Stomach smooth muscle (tissue), 2 donors: Measurements from ENCODE around the gene PAQR5.

Source experiments
- H3K27ac ChIP-seq: one replicate; pipeline ENCODE4 v1.7.0; 2013; ENCODE audit warnings: mild to moderate bottlenecking, low read length, inconsistent platforms
- H3K27me3 ChIP-seq, 2 donors: one replicate each; pipeline ENCODE4 v1.7.0; 2013; ENCODE audit warnings: low read length in 2 of 2; ENCODE audit not compliant: insufficient read depth in 2 of 2, control insufficient read depth in 1 of 2
- H3K36me3 ChIP-seq, 2 donors: one replicate each; pipeline ENCODE4 v1.7.0; 2013; ENCODE audit warnings: low read length in 2 of 2; ENCODE audit not compliant: control insufficient read depth in 2 of 2, insufficient read depth in 2 of 2
- H3K4me1 ChIP-seq: one replicate; pipeline ENCODE4 v1.7.0; 2013; ENCODE audit warnings: low read length; ENCODE audit not compliant: control insufficient read depth, insufficient read depth
- H3K4me3 ChIP-seq, 2 donors: one replicate each; pipeline ENCODE4 v1.7.0; 2013; ENCODE audit warnings: low read length in 2 of 2
- H3K9ac ChIP-seq, 2 donors: one replicate each; pipeline ENCODE4 v1.7.0; 2013; ENCODE audit warnings: low read length in 2 of 2, mild to moderate bottlenecking in 1 of 2
- H3K9me3 ChIP-seq, 2 donors: one replicate each; pipeline ENCODE4 v1.7.0; 2013; ENCODE audit warnings: low read length in 2 of 2; ENCODE audit not compliant: control insufficient read depth in 2 of 2
- donor health status: healthy.
- donor health status: Pancreatic carcinoma.

Gene PAQR5

DNA sequence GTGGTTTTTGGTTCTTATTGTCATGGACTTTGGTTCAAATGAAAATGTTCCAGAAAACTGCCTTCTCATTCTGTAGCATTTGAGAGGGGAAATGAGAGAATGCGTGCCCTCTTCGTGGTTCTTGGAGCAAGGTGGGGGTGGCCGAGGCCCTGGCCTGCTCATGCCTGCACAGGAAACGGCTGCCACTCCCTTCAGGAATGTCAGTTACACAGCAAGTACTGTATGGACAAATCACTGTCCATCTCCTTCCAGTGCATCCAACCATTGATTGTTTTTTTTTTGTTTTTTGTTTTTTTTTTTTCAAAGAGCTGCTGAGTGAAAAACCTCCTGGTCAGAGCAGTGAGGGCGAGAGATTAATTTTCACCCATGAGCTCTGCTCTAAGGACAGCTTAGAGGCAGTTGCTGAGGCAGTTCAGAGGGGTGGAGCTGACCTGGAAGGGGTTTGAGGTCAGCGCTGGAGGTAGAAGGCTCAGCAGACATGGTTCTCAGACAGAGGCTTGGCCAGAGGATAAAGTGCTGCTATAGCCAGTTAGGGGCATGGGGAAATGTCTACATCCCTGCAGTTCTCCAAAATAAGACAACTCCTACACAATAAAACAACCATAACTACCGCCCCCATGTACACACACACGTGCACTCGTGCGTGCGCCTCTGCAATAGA lies 95.2 kb downstream of the PAQR5 start:
- Histone ChIP-seq H3K4me1 (peaks cover 2% of the 10 kb centered on the region), H3K9ac (no peak overlapping the region), H3K4me3 (no peak overlapping the region), H3K27ac (no peak overlapping the region), H3K36me3 (no peaks in the 10 kb centered on the region), H3K9me3 (no peaks in the 10 kb centered on the region), H3K27me3 (peaks cover 2 to 4% of the 10 kb centered on the region in 2 donors)

DNA sequence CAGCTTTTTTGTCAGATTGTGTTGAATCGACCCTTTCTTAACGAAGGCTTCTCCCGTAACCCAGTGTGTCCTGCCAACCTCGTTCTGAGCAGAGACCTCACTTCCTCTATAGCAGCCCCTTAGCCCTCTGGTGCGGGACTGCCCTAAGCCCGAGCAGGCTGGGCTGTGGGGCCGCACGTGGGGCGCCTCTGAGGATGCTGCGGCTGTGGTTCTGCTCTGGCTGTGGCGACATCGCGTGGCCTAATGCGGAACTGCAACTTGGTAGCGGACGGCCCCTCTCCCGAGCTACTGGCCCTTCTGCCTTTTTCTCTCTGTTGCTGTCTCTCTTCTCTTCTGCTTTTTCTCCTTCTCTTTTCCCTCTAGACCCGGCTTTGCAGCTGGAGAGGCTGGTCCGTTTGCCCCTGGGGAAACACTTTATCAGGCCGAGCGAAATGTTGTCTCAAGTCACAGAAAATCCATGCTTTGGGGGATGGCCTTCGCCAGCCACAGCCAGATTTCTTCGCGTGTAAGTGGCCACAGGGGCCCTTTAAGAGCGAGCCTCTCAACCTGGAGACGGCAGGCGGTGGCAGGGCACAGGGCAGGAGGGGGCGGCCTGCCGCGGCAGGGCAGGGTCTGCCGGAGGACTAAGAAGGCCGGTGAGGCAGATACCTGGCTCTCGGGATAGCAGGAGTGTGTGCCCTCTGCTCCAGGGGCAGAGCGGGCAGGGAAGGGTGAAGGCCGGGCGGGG lies 96.0 kb downstream of the PAQR5 start:
- Histone ChIP-seq H3K9ac (no peak overlapping the region), H3K4me1 (peaks cover 2% of the 10 kb centered on the region), H3K27ac (no peak overlapping the region), H3K9me3 (no peaks in the 10 kb centered on the region), H3K27me3 (peaks cover 2 to 4% of the 10 kb centered on the region in 2 donors), H3K4me3 (no peak overlapping the region), H3K36me3 (no peaks in the 10 kb centered on the region)

DNA sequence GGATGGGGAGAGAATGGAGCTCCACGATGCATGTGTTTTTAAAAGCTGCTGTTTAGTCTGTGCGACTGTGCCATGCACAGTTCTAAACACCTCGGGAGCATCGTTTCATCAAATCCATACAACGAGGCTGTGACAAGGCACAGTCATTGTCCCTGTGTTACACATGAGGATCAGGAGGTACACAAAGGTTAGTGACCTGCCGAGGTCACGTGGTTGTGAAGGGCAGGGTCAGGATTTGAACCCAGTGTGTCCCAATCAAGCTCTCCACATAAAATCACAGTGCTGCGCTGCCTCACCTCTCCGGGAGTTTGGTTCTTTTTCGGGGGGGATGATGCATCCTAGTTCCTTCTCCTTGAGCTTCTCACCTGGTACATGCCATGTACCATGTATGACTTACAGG lies 96.7 kb downstream of the PAQR5 start:
- H3K27ac ChIP-seq: no peak overlapping the region

DNA sequence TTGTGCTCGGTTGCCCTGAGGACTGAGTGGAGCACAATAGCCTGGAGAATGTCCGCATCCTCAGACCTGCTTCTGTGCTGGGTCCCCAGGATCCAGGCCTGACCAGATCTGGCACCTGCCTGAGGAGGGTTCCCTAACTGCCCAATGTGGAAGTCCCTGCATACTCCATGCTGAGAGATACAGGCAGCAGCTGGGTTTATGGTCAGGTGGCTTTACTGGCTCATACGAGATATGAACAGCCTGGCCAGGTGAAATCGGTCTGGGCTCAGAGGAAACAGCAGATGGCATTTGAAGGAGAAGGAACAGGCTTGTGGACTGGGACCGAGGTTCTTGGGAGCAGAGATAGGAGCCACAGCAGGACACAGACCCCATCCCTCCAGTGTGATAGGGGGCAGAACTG lies 97.3 kb downstream of the PAQR5 start:
- Histone ChIP-seq H3K4me1 (peaks cover 2% of the 10 kb centered on the region), H3K36me3 (no peaks in the 10 kb centered on the region), H3K9me3 (no peaks in the 10 kb centered on the region), H3K27ac (no peak overlapping the region), H3K27me3 (peaks cover 2 to 4% of the 10 kb centered on the region in 2 donors), H3K9ac (no peak overlapping the region), H3K4me3 (no peak overlapping the region)

More for the DNA sequence above, 96.7 kb downstream of the PAQR5 start:
- H3K9me3 ChIP-seq: no peaks in the 10 kb centered on the region
- no peak overlapping the region for H3K9ac ChIP-seq
- peaks cover 2% of the 10 kb centered on the region for H3K4me1 ChIP-seq
- peaks cover 2 to 4% of the 10 kb centered on the region in 2 donors for H3K27me3 ChIP-seq
- no peak overlapping the region for H3K4me3 ChIP-seq
- H3K36me3 ChIP-seq: no peaks in the 10 kb centered on the region

DNA sequence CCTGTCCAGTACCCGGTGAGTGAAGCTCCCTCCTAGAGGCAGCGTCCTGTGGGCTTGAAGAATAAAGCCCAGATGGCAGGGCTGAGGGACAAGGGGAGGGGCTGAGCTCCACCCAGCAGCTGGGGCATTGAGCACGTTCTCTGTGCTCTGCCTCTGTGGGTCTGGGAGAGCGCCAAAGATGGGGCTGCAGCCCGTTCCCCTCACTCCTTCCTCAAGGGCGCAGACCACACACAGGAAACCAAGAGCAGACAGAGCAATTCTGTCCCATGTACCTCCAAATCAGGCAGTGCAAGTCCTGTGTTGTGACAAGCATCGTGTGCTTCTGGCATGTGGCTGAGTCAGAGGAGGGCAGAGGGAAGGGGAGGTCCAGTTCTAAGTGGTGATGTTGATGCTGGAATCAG lies 99.8 kb downstream of the PAQR5 start:
- H3K27ac ChIP-seq: no peak overlapping the region
- H3K9me3 ChIP-seq: no peaks in the 10 kb centered on the region
- no peak overlapping the region for H3K9ac ChIP-seq
- no peak overlapping the region for H3K4me3 ChIP-seq
- peaks cover 2 to 4% of the 10 kb centered on the region in 2 donors for H3K27me3 ChIP-seq
- H3K4me1 ChIP-seq: peaks cover 2% of the 10 kb centered on the region
- H3K36me3 ChIP-seq: no peaks in the 10 kb centered on the region

DNA sequence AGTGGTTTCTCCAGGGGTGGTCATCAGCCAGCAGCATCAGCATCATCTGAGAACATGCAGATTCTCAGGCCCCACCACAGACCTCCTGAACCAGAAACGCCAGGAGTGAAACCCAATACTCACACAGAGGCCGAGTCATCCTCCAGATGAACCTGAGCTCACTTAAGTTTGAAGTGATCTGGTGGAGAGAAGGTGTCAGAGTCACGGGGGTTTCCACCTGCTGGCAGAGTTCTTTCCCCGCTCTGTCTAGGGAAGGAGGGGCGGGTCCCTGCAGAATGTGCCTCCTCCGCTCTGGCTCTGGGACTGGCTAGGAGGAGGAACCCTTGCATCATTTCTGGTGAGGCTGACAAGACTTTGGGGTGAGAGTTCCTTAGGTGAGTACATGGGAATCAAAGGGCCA lies 102.1 kb downstream of the PAQR5 start:
- no peaks in the 10 kb centered on the region for H3K9me3 ChIP-seq
- H3K36me3 ChIP-seq: no peaks in the 10 kb centered on the region

DNA sequence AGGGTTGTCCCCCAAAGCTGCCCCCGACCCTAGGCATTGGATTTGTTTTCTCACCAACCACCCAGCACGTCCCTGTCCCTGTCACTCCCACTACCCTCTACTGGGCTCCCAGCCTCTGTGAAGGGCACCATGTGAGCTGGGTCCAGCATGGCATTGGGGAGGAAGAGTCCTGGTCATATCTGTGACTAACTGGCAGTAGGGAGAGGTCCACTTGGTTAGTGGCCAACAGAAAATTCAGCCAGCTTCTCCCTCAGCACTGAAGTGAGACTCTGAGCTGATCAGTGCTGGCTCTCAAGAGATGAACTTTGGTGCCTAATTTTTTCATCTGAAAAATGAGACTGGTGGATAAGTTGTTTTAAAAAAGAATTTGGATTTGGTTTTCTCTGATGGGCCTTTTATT lies 104.1 kb downstream of the PAQR5 start:
- H3K9ac ChIP-seq: no peak overlapping the region

More for the DNA sequence above, 102.1 kb downstream of the PAQR5 start:
- Histone ChIP-seq H3K4me1 (no peaks in the 10 kb centered on the region), H3K27ac (no peak overlapping the region), H3K9ac (no peak overlapping the region), H3K4me3 (no peak overlapping the region), H3K27me3 (no peaks in the 10 kb centered on the region)

DNA sequence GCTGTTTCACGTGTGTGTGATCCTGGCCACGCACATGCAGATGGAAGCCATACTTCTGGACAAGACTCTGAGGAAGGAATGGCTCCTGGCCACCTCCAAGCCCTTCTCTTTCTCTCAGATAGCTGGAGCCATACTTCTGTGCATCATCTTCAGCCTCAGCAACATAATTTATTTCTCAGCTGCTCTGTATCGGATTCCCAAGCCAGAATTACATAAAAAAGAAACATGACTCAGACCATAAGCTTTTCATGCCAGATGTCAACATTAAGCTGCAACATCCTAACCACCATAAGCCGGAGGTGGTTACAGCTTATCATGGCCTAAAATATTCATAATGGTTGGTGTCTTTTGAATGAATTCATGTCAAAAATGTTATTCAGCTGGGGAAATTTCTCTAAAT lies 104.9 kb downstream of the PAQR5 start:
- Histone ChIP-seq H3K4me3 (no peak overlapping the region), H3K9me3 (no peaks in the 10 kb centered on the region), H3K27me3 (no peaks in the 10 kb centered on the region), H3K9ac (no peak overlapping the region), H3K27ac (no peak overlapping the region), H3K36me3 (no peaks in the 10 kb centered on the region), H3K4me1 (no peaks in the 10 kb centered on the region)

More for the DNA sequence above, 104.1 kb downstream of the PAQR5 start:
- H3K4me3 ChIP-seq: no peak overlapping the region
- no peaks in the 10 kb centered on the region for H3K27me3 ChIP-seq
- no peaks in the 10 kb centered on the region for H3K9me3 ChIP-seq
- no peaks in the 10 kb centered on the region for H3K36me3 ChIP-seq
- H3K4me1 ChIP-seq: no peaks in the 10 kb centered on the region
- H3K27ac ChIP-seq: no peak overlapping the region

DNA sequence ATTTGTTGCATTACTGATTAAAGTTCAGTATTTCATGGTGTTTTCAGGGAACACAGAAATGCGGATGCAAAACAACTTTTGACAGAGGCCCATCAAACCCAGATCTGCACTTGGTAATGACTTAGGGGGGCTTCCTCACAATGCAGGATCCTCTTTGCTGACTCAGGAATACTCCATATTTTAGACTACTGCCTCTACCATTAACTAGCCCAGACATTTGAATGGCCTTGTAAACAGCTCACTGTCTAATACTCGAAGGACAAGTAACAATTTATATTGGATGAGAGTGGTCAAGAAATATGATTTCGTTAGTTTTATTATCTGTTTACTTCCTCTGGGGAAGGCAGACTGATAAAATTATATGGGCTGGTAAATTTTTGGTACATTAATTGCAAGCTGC lies 106.4 kb downstream of the PAQR5 start:
- Histone ChIP-seq H3K9ac (no peak overlapping the region), H3K27ac (no peak overlapping the region), H3K9me3 (no peaks in the 10 kb centered on the region), H3K4me3 (no peak overlapping the region), H3K27me3 (no peaks in the 10 kb centered on the region), H3K4me1 (no peaks in the 10 kb centered on the region), H3K36me3 (no peaks in the 10 kb centered on the region)

DNA sequence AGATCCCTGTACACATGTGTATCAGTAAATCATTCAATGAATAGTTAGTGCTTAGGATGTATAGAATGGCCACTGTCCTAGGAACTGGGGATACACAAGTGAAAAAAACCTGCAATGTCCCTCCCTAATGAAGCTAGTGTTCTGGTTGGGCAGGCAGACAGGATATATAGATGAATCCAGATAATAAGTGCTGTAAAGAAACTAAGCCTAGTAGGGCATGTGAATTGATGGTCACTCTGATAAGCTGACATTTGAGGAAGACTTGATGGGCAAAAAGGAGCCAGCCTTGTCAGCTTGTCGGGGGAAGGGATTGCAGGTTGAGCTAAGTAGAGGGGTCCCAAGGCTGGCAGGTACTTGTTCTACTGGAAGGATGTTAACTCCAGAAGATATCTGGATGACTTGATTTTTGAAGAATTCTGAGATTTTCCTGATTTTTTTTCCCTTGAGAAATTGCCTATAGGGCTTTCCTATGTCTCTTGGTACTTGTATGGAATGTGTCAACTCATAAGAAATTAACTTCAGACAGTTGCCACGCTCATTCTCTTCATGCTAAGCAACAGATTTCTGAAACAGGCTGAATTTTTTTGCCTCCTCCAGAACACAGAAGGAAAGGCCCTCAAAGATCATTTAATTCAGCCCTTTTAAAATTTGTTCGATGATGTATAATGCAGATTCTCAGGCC lies 109.1 kb downstream of the PAQR5 start:
- H3K9ac ChIP-seq: no peak overlapping the region
- H3K9me3 ChIP-seq: no peaks in the 10 kb centered on the region
- H3K27me3 ChIP-seq: no peaks in the 10 kb centered on the region
- H3K36me3 ChIP-seq: no peaks in the 10 kb centered on the region
- H3K27ac ChIP-seq: no peak overlapping the region
- no peaks in the 10 kb centered on the region for H3K4me1 ChIP-seq
- H3K4me3 ChIP-seq: no peak overlapping the region

DNA sequence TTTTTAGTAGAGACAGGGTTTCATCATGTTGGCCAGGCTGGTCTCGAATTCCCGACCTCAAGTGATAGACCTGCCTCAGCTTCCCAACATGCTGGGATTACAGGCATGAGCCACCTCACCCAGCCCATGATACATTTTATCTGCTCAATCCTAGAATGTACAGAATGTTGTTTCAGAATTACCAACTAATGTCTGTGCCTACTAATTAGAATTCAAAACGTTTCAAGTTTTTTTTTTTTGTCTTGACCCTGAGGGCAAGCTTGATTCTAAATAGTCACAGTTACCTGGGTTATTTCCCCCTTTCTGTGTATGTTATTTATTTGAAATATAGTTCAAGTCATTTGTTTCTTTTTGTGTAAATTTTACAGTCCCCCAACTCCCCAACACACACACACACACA lies 110.1 kb downstream of the PAQR5 start:
- H3K4me1 ChIP-seq: peaks cover 5% of the 10 kb centered on the region
- H3K9ac ChIP-seq: no peak overlapping the region
- no peaks in the 10 kb centered on the region for H3K27me3 ChIP-seq
- H3K36me3 ChIP-seq: no peaks in the 10 kb centered on the region
- no peak overlapping the region for H3K4me3 ChIP-seq
- H3K9me3 ChIP-seq: no peaks in the 10 kb centered on the region
- no peak overlapping the region for H3K27ac ChIP-seq
